Mammary microvascular endothelial cell (primary cell): ENCODE data around the gene TNRC6C. TPM values are rescaled to one million over a fixed set of nuclear protein-coding genes. Genes with fewer than 3 reads are reported as not detected.

Experiments used
- total RNA-seq: library from RNA; depleted of rRNA; stranded (reverse); fragments of >200 nt; gene quantifications from 2 replicates; pipeline ENCODE4 v1.2.3, GENCODE V29; 2015

TNRC6C gene
- total RNA-seq: 2.5 and 18.6 TPM in 2 replicates

GRCh38 chr17:77957857-77958715 lies at the start of gene TNRC6C:
TSS of gene TNRC6C (plus strand) at chr17:77958703. CDS start at chr17:78004207, 45,504 bp downstream.

GRCh38 chr17:78128551-78129350 lies 170.2 kb downstream of the TNRC6C start, which contains the start of gene TMC6:
TSS of gene TMC6 (minus strand) at chr17:78128755. CDS start at chr17:78126832, 1,923 bp downstream.

GRCh38 chr17:78130437-78131101 lies 172.1 kb downstream of the TNRC6C start, which contains the start of gene TMC8:
TSS of gene TMC8 (plus strand) at chr17:78130771. CDS start at chr17:78131589, 818 bp downstream.

Other genes with a start within 250 kb of the TNRC6C start
- 35.5 and 43.2 TPM in 2 replicates for gene TMC6, start 170.1 kb downstream of the TNRC6C start, total RNA-seq
- gene TMC8, start 172.1 kb downstream of the TNRC6C start, total RNA-seq: 0.07 and 0.30 TPM in 2 replicates
- not detected in 2 replicates for gene C17orf99, start 187.7 kb downstream of the TNRC6C start, total RNA-seq
- gene SYNGR2, start 209.9 kb downstream of the TNRC6C start, total RNA-seq: 42.8 and 57.6 TPM in 2 replicates
- 174 and 189 TPM in 2 replicates for gene TK1, start 228.3 kb downstream of the TNRC6C start, total RNA-seq
- gene AFMID, start 228.7 kb downstream of the TNRC6C start, total RNA-seq: 31.2 and 36.0 TPM in 2 replicates